SU-DHL-6 (cell line): ENCODE results near the gene PGAP3.

Source experiments
- CTCF ChIP-seq: fragments of 200-600 bp; sonication (generic); IDR thresholded peaks from one replicate; pipeline ENCODE4 v1.5.1; 2017; ENCODE audit warnings: antibody characterized with exemption, mild to moderate bottlenecking, low read length, moderate library complexity; ENCODE audit not compliant: insufficient read depth, poor library complexity, severe bottlenecking
- EZH2phosphoT487 ChIP-seq: fragments of 200-600 bp; sonication (generic), shearing (Covaris generic); conservative IDR thresholded peaks from 2 replicates; pipeline ENCODE4 v1.6.1; 2018; ENCODE audit warnings: mild to moderate bottlenecking, antibody characterized with exemption, low read length, moderate library complexity, mixed read lengths

- TF ChIP-seq CTCF (no peak), EZH2phosphoT487 (no peak)
Measured at GRCh38 chr17:39663688-39664580, 23.9 kb downstream of the PGAP3 start.
